ENCODE data around the gene TNNT2. TPM values are rescaled to one million over a fixed set of nuclear protein-coding genes. Genes with fewer than 3 reads are reported as not detected.

TNNT2 gene
- total and polyA plus RNA-seq, 2 donors (not counting 1 experiment from before 2014, with no cell fraction given), result not detected

DNA sequence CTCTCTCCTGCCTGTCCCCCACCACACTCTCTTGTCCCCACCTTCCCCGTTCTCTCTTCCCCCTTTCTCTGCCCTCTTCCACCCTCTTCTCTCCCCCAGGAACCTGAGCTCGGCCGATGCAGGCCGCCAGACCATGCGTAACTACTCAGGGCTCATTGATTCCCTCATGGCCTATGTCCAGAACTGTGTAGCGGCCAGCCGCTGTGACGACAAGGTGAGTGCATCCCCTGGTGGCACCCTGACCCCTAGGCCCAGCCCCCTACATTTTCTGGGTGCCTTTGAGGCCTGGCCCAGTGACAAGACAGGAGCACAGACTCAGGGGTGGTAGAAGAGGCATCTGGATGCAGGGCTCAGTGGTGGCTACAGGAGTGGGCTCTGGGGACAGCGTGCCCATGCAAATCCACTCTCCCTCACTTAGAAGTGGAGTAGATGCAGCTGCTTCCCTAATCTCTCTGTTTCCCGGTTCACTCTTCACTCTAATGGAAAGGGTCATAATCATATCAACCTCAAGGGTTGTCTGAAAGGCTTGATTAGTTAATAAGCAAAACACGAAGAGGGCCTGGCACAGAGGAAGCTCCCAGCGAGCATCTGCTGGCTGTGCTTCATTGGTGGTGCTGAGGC, 57.2 kb downstream of the TNNT2 start:
- POLR2A ChIA-PET, result no interaction called here
- DNase-seq (no peak), ATAC-seq (ENCODE audit: low read depth) (no peak)
- CTCF ChIA-PET, result no interaction called here
- Histone ChIP-seq H3K27ac (ENCODE audit: low read length in 2 of 2) (no peak overlapping the region), H3K9ac (ENCODE audit: low read length) (no peak overlapping the region), H3K4me2 (replicated peaks; ENCODE audit: low read depth, low read length, poor library complexity, severe bottlenecking) (no peak overlapping the region), H2AFZ (ENCODE audit: insufficient read depth, low read depth, low read length, poor library complexity, severe bottlenecking) (no peak overlapping the region), H3K79me2 (ENCODE audit: control insufficient read depth, insufficient read depth, low read length) (no peaks in the 10 kb centered on the region), H3K36me3 (replicated peaks in 1 of 2; ENCODE audit: control extremely low read depth in 1 of 2, control insufficient read depth in 1 of 2, extremely low read depth in 1 of 2, insufficient read depth in 2 of 2, low read length in 1 of 2) (no peaks in the 10 kb centered on the region), H3K9me3 (ENCODE audit: control extremely low read depth in 1 of 3, control insufficient read depth in 2 of 3, insufficient read depth in 1 of 3, low read length in 2 of 3) (no peaks in the 10 kb centered on the region), H3K4me1 (ENCODE audit: control insufficient read depth in 2 of 2, insufficient read depth in 2 of 2, low read length in 2 of 2) (no peaks in the 10 kb centered on the region), H3K4me3 (ENCODE audit: control extremely low read depth in 1 of 5, extremely low read depth in 1 of 5, insufficient read depth in 1 of 5, low read depth in 2 of 5, low read length in 4 of 5) (no peak overlapping the region), H4K20me1 (ENCODE audit: control insufficient read depth, insufficient read depth, low read length, poor library complexity, severe bottlenecking) (no peaks in the 10 kb centered on the region), H3K27me3 (replicated peaks in 1 of 4; ENCODE audit: control extremely low read depth in 1 of 4, control insufficient read depth in 3 of 4, insufficient read depth in 4 of 4, low read length in 3 of 4) (no peaks in the 10 kb centered on the region)
- Mint-ChIP-seq H3K9me3 (ENCODE audit: insufficient read depth) (no peaks in the 10 kb centered on the region), H3K4me3 (no peak overlapping the region), H3K4me1 (no peaks in the 10 kb centered on the region), H3K27me3 (peaks cover 6% of the 10 kb centered on the region), H3K27ac (no peak overlapping the region)
- 85% methylated on average over 8 of the region's 12 CpGs for WGBS (ENCODE audit: insufficient coverage)
- intact Hi-C loops (cut with micrococcal nuclease), result no loop called here
- no peak for TF ChIP-seq EZH2 (IDR thresholded peaks at IDR 0.05; ENCODE audit: borderline replicate concordance, insufficient read depth, low read depth, low read length, poor library complexity, severe bottlenecking)
- no peak for TF ChIP-seq CTCF (IDR thresholded peaks at IDR 0.05)

DNA sequence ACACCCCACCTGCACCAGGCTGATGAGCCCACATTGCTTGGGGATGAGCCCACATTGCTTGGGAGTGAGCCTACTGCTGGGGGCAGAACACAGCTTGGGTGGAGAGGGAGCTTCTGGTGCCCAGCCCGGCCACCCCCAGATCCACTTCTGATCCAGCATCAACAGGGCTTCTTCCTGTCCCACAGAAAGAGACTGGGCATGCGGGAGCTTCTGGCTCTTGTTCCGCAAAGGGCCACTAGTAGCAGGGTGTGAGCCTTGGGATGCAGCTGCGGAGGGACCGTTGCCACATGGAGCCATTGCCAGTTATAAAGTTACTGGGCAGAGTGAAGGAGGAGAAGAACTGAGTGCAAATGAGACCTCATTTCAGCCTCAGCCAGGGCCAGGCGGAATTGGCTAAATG, 57.8 kb downstream of the TNNT2 start:
- H3K4me2 ChIP-seq (replicated peaks; ENCODE audit: low read depth, low read length, poor library complexity, severe bottlenecking), result no peak overlapping the region
- H3K27ac ChIP-seq (ENCODE audit: low read length in 2 of 2), result no peak overlapping the region
- H2AFZ ChIP-seq (ENCODE audit: insufficient read depth, low read depth, low read length, poor library complexity, severe bottlenecking), result no peak overlapping the region
- H3K9me3 ChIP-seq (ENCODE audit: control extremely low read depth in 1 of 3, control insufficient read depth in 2 of 3, insufficient read depth in 1 of 3, low read length in 2 of 3), result no peaks in the 10 kb centered on the region
- ATAC-seq (ENCODE audit: low read depth) (no peak), DNase-seq (no peak)
- TF ChIP-seq EZH2 (IDR thresholded peaks at IDR 0.05; ENCODE audit: borderline replicate concordance, insufficient read depth, low read depth, low read length, poor library complexity, severe bottlenecking), result no peak
- TF ChIP-seq CTCF (IDR thresholded peaks at IDR 0.05), result no peak
- H3K4me1 ChIP-seq (ENCODE audit: control insufficient read depth in 2 of 2, insufficient read depth in 2 of 2, low read length in 2 of 2), result no peaks in the 10 kb centered on the region
- WGBS (ENCODE audit: insufficient coverage), result 81% methylated on average over 6 of the region's 6 CpGs
- no peaks in the 10 kb centered on the region for H4K20me1 ChIP-seq (ENCODE audit: control insufficient read depth, insufficient read depth, low read length, poor library complexity, severe bottlenecking)
- no peaks in the 10 kb centered on the region for H3K27me3 ChIP-seq (replicated peaks in 1 of 4; ENCODE audit: control extremely low read depth in 1 of 4, control insufficient read depth in 3 of 4, insufficient read depth in 4 of 4, low read length in 3 of 4)
- intact Hi-C loops (cut with micrococcal nuclease), result no loop called here
- Mint-ChIP-seq H3K27ac (no peak overlapping the region), H3K4me1 (no peaks in the 10 kb centered on the region), H3K4me3 (no peak overlapping the region), H3K27me3 (peaks cover 6% of the 10 kb centered on the region), H3K9me3 (ENCODE audit: insufficient read depth) (no peaks in the 10 kb centered on the region)
- POLR2A ChIA-PET, result no interaction called here
- H3K36me3 ChIP-seq (replicated peaks in 1 of 2; ENCODE audit: control extremely low read depth in 1 of 2, control insufficient read depth in 1 of 2, extremely low read depth in 1 of 2, insufficient read depth in 2 of 2, low read length in 1 of 2), result no peaks in the 10 kb centered on the region
- CTCF ChIA-PET, result no interaction called here
- no peak overlapping the region for H3K4me3 ChIP-seq (ENCODE audit: control extremely low read depth in 1 of 5, extremely low read depth in 1 of 5, insufficient read depth in 1 of 5, low read depth in 2 of 5, low read length in 4 of 5)
- H3K79me2 ChIP-seq (ENCODE audit: control insufficient read depth, insufficient read depth, low read length), result no peaks in the 10 kb centered on the region
- no peak overlapping the region for H3K9ac ChIP-seq (ENCODE audit: low read length)

Measured in B cell (primary cell).